PC-3 (cell line): Measurements from ENCODE around the gene COL27A1.

Experiments used
- EZH2 ChIP-seq: fragments of 300-600 bp; sonication (generic); IDR thresholded peaks from one replicate; pipeline ENCODE4 v1.6.1; 2017; ENCODE audit warnings: antibody characterized with exemption, mild to moderate bottlenecking, low read length; ENCODE audit not compliant: unreplicated experiment
- EZH2phosphoT487 ChIP-seq: fragments of 300-600 bp; sonication (generic); IDR thresholded peaks from 2 replicates; pipeline ENCODE4 v1.6.1; 2018; ENCODE audit warnings: mild to moderate bottlenecking, antibody characterized with exemption, low read length, borderline replicate concordance
- TF ChIP-seq, protein P1 (sequence below): fragments of 300-600 bp; sonication (generic); conservative IDR thresholded peaks from 2 replicates; pipeline ENCODE4 v1.5.1; 2017; ENCODE audit warnings: antibody characterized with exemption, low read depth, mild to moderate bottlenecking, low read length

DNA sequence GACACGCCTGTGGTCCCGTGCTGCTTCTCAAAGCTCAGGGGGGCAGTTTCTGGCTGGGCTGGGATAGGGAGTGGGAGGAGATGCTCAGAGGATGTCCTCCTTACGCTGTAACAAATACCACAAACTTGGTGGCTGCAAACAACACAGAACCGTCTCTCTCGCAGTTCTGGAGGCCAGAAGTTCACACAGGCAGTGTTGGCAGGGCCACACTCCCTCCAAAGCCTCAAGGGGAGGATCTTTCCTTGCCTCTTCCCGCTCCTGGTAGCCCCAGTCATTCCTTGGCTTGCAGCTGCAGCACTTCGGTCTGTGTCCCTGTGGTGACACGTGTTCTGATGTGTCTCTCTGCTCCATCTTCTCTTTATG lies 157.2 kb downstream of the COL27A1 start:
- TF ChIP-seq, protein P1, sequence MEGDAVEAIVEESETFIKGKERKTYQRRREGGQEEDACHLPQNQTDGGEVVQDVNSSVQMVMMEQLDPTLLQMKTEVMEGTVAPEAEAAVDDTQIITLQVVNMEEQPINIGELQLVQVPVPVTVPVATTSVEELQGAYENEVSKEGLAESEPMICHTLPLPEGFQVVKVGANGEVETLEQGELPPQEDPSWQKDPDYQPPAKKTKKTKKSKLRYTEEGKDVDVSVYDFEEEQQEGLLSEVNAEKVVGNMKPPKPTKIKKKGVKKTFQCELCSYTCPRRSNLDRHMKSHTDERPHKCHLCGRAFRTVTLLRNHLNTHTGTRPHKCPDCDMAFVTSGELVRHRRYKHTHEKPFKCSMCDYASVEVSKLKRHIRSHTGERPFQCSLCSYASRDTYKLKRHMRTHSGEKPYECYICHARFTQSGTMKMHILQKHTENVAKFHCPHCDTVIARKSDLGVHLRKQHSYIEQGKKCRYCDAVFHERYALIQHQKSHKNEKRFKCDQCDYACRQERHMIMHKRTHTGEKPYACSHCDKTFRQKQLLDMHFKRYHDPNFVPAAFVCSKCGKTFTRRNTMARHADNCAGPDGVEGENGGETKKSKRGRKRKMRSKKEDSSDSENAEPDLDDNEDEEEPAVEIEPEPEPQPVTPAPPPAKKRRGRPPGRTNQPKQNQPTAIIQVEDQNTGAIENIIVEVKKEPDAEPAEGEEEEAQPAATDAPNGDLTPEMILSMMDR: no peak
- TF ChIP-seq EZH2 (no peak), EZH2phosphoT487 (no peak)
